ENCODE measurements around the gene PTER.

- no peak for TF ChIP-seq CTCF (IDR thresholded peaks at IDR 0.05)
- no peak for TF ChIP-seq POLR2A (IDR thresholded peaks at IDR 0.05)
Measured at GRCh38 chr10:16483241-16483917, 46.6 kb downstream of the PTER start.
